GM12872 (cell line): ENCODE measurements around the gene TSC1.

Source experiments
- TF ChIP-seq, protein P1 (sequence below): IDR thresholded peaks from 3 replicates; pipeline ENCODE4 v1.5.1; 2011; ENCODE audit warnings: low read depth, mild to moderate bottlenecking, low read length, moderate library complexity; ENCODE audit not compliant: insufficient read depth

The TSC1 gene

GRCh38 chr9:132846109-132846917 lies 98.1 kb downstream of the TSC1 start:
- TF ChIP-seq, protein P1, sequence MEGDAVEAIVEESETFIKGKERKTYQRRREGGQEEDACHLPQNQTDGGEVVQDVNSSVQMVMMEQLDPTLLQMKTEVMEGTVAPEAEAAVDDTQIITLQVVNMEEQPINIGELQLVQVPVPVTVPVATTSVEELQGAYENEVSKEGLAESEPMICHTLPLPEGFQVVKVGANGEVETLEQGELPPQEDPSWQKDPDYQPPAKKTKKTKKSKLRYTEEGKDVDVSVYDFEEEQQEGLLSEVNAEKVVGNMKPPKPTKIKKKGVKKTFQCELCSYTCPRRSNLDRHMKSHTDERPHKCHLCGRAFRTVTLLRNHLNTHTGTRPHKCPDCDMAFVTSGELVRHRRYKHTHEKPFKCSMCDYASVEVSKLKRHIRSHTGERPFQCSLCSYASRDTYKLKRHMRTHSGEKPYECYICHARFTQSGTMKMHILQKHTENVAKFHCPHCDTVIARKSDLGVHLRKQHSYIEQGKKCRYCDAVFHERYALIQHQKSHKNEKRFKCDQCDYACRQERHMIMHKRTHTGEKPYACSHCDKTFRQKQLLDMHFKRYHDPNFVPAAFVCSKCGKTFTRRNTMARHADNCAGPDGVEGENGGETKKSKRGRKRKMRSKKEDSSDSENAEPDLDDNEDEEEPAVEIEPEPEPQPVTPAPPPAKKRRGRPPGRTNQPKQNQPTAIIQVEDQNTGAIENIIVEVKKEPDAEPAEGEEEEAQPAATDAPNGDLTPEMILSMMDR: no peak

DNA sequence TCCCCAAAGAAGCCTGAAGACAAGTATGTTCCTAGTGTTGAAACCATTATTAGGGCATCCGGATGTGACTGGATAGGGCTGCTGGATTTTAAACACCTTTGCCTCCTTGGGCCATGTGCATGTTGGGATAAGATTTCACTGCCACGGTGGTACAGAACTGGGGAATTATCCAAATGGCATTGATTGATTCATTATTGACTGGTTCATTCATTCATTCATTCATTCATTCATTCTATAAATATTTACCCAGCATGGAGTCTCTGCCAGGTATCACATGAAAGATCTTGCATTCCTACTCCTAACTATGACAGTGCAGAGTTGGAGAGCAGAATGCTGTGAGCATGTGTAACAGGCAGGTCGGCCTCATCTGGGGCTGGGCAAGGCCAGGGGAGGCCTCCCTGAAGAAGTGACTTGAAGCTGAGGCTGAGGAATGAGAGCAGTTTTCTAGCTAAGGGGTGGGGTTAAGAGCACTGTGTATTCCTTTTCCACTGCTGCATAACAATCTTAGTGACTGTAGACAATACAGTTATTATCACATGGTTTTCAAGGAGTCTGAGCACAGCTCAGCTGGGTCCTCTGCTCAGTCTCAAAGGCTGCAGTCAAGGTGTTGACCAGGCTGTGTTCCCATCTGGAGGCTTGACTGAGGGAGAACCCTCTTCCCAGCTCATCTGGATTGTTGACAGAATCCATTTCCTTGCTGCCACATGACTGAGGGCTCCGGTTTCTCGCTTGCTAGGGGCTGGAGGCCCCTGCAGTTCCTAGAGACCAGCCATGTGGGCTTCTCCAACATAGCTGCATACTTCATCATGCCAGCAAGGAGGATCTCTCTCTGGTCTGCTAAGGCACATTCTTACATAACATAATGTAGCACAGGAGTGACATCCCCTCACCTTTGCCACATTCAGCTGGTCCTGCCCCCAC lies 102.0 kb downstream of the TSC1 start:
- TF ChIP-seq, protein P1: no peak
